GM18520 (cell line): ENCODE data around the gene SPDYE16.
"Not testable (repeated sequence)": the region's sequence is repeated elsewhere in the genome, so short reads cannot be mapped to it uniquely, and the experiment has no call there.

ENCODE experiments used
- ATAC-seq: cut with Tn5 transposase; IDR thresholded peaks from one replicate; pipeline ENCODE4 v1.9.1; 2021; ENCODE audit not compliant: unreplicated experiment

The SPDYE16 gene

GRCh38 chr7:76543197-76543596 lies at the start of gene SPDYE16:
TSS of gene SPDYE16 (minus strand) at chr7:76543297. CDS start at chr7:76541459, 1,838 bp downstream.
- not testable (repeated sequence) for ATAC-seq

GRCh38 chr7:76592694-76593093 lies 49.6 kb upstream of the SPDYE16 start:
- ATAC-seq = not testable (repeated sequence)

GRCh38 chr7:76591602-76592304 lies 48.7 kb upstream of the SPDYE16 start:
- not testable (repeated sequence) for ATAC-seq

GRCh38 chr7:76591033-76591432 lies 47.9 kb upstream of the SPDYE16 start:
- not testable (repeated sequence) for ATAC-seq

- ATAC-seq = not testable (repeated sequence)
These were observed 45.5 kb upstream of the SPDYE16 start for GRCh38 chr7:76588586-76588985.

GRCh38 chr7:76586585-76587315 lies 43.7 kb upstream of the SPDYE16 start:
- not testable (repeated sequence) for ATAC-seq

- not testable (repeated sequence) for ATAC-seq
These were observed 40.7 kb upstream of the SPDYE16 start for GRCh38 chr7:76583636-76584281.

GRCh38 chr7:76582848-76583631 lies 39.9 kb upstream of the SPDYE16 start:
- not testable (repeated sequence) for ATAC-seq

- ATAC-seq = not testable (repeated sequence)
These were observed 33.0 kb upstream of the SPDYE16 start for GRCh38 chr7:76575919-76576655.

- ATAC-seq = not testable (repeated sequence)
These were observed 32.3 kb upstream of the SPDYE16 start for GRCh38 chr7:76575431-76575830.

- ATAC-seq = not testable (repeated sequence)
These were observed 29.2 kb upstream of the SPDYE16 start for GRCh38 chr7:76572296-76572695.

GRCh38 chr7:76570324-76570775 lies 27.3 kb upstream of the SPDYE16 start:
- not testable (repeated sequence) for ATAC-seq

GRCh38 chr7:76568742-76569141 lies 25.6 kb upstream of the SPDYE16 start:
- not testable (repeated sequence) for ATAC-seq

- ATAC-seq = not testable (repeated sequence)
These were observed 24.7 kb upstream of the SPDYE16 start for GRCh38 chr7:76567753-76568152.

- not testable (repeated sequence) for ATAC-seq
These were observed 24.2 kb upstream of the SPDYE16 start for GRCh38 chr7:76567311-76567710.

- not testable (repeated sequence) for ATAC-seq
These were observed 21.9 kb upstream of the SPDYE16 start for GRCh38 chr7:76565001-76565400.

GRCh38 chr7:76561342-76561741 lies 18.2 kb upstream of the SPDYE16 start:
- not testable (repeated sequence) for ATAC-seq

- ATAC-seq = not testable (repeated sequence)
These were observed 17.1 kb upstream of the SPDYE16 start for GRCh38 chr7:76560157-76560556.

- not testable (repeated sequence) for ATAC-seq
These were observed 16.6 kb upstream of the SPDYE16 start for GRCh38 chr7:76559685-76560084.

GRCh38 chr7:76551992-76552391 lies 8.9 kb upstream of the SPDYE16 start:
- ATAC-seq = not testable (repeated sequence)
